Measurements from ENCODE around the gene GNB3. TPM values are rescaled to one million over a fixed set of nuclear protein-coding genes. Genes with fewer than 3 reads are reported as not detected.

GNB3 gene
- total RNA-seq, 1 experiment from 2014 or later: 14.0 TPM

GRCh38 chr12:6860116-6860515 is 19.4 kb downstream of the GNB3 start:
- TF ChIP-seq MXD4 (CRISPR knock-in tag; IDR thresholded peaks at IDR 0.05; ENCODE audit: borderline replicate concordance) (no peak), TCF7 (CRISPR knock-in tag; IDR thresholded peaks at IDR 0.05; ENCODE audit: low read depth) (no peak), MLX (CRISPR knock-in tag; IDR thresholded peaks at IDR 0.05) (no peak), JAZF1 (CRISPR knock-in tag; IDR thresholded peaks at IDR 0.05) (no peak), OVOL2 (CRISPR knock-in tag; IDR thresholded peaks at IDR 0.05; ENCODE audit: borderline replicate concordance) (no peak), USF1 (CRISPR knock-in tag; IDR thresholded peaks at IDR 0.05) (no peak), GTF2I (CRISPR knock-in tag; conservative IDR thresholded peaks at IDR 0.05) (no peak), ZNF416 (CRISPR knock-in tag; IDR thresholded peaks at IDR 0.05) (no peak), STAT6 (CRISPR knock-in tag; conservative IDR thresholded peaks at IDR 0.05; ENCODE audit: low read depth) (no peak), RORB (CRISPR knock-in tag; IDR thresholded peaks at IDR 0.05) (no peak), ZNF138 (CRISPR knock-in tag; conservative IDR thresholded peaks at IDR 0.05) (no peak), FOXJ3 (CRISPR knock-in tag; IDR thresholded peaks at IDR 0.05; ENCODE audit: borderline replicate concordance) (no peak), CBFB (CRISPR knock-in tag; IDR thresholded peaks at IDR 0.05; ENCODE audit: low read depth) (no peak), NFE2L1 (CRISPR knock-in tag; IDR thresholded peaks at IDR 0.05) (no peak), CTCF (IDR thresholded peaks at IDR 0.05) (no peak)
- Mint-ChIP-seq H3K36me3 (peaks cover 76% of the 10 kb centered on the region), H3K4me1 (peaks cover 2% of the 10 kb centered on the region; the same call in 1 of the 2 replicates), H3K9me3 (no peaks in the 10 kb centered on the region), H3K27me3 (ENCODE audit: low read depth) (no peaks in the 10 kb centered on the region), H3K27ac (no peak overlapping the region), H3K4me3 (no peak overlapping the region)
- no peak for DNase-seq (ENCODE audit: low spot score)
- POLR2A ChIA-PET: no interaction called here
- CTCF ChIA-PET: interaction anchor here (2.0 kb wide), 1 partner anchor 9 kb away, joined by 5 read pairs; no protein-coding TSS in a partner anchor
- no peak for ATAC-seq

GRCh38 chr12:6860942-6861341 is 20.2 kb downstream of the GNB3 start:
- CTCF ChIA-PET: interaction anchor here (0.7 kb wide), 1 partner anchor 8 kb away, joined by 4 read pairs; no protein-coding TSS in a partner anchor
- H3K27ac Mint-ChIP-seq: no peak overlapping the region
- ATAC-seq (no peak), DNase-seq (ENCODE audit: low spot score) (no peak)
- peaks cover 9% of the 10 kb centered on the region for H3K4me1 Mint-ChIP-seq
- H3K4me3 Mint-ChIP-seq: no peak overlapping the region
- POLR2A ChIA-PET: no interaction called here
- no peaks in the 10 kb centered on the region for H3K9me3 Mint-ChIP-seq
- no peaks in the 10 kb centered on the region for H3K27me3 Mint-ChIP-seq (ENCODE audit: low read depth)
- H3K36me3 Mint-ChIP-seq: peaks cover 78% of the 10 kb centered on the region
- TF ChIP-seq USF1 (CRISPR knock-in tag; IDR thresholded peaks at IDR 0.05) (no peak), MLX (CRISPR knock-in tag; IDR thresholded peaks at IDR 0.05) (no peak), SP1 (CRISPR knock-in tag; conservative IDR thresholded peaks at IDR 0.05) (no peak), ETV6 (CRISPR knock-in tag; IDR thresholded peaks at IDR 0.05) (no peak), GTF2I (CRISPR knock-in tag; conservative IDR thresholded peaks at IDR 0.05) (no peak), TEAD1 (CRISPR knock-in tag; IDR thresholded peaks at IDR 0.05) (no peak), SMAD3 (CRISPR knock-in tag; IDR thresholded peaks at IDR 0.05; ENCODE audit: borderline replicate concordance) (no peak), ESRRA (CRISPR knock-in tag; IDR thresholded peaks at IDR 0.05; ENCODE audit: borderline replicate concordance) (no peak), USF2 (CRISPR knock-in tag; IDR thresholded peaks at IDR 0.05) (no peak), ZNF138 (CRISPR knock-in tag; conservative IDR thresholded peaks at IDR 0.05) (no peak), ATF6 (CRISPR knock-in tag; IDR thresholded peaks at IDR 0.05) (no peak), ATF1 (CRISPR knock-in tag; IDR thresholded peaks at IDR 0.05) (no peak), MAX (CRISPR knock-in tag; IDR thresholded peaks at IDR 0.05) (no peak), ZNF121 (CRISPR knock-in tag; IDR thresholded peaks at IDR 0.05) (no peak), NFE2L1 (CRISPR knock-in tag; IDR thresholded peaks at IDR 0.05) (no peak), ZNF317 (CRISPR knock-in tag; IDR thresholded peaks at IDR 0.05; ENCODE audit: borderline replicate concordance, low read depth) (no peak)

Measured in WTC11 (cell line).